Transverse colon (tissue), 4 donors: ENCODE measurements around the gene YTHDF1. TPM values are rescaled to one million over a fixed set of nuclear protein-coding genes. Genes with fewer than 3 reads are reported as not detected.

Experiments
- DNase-seq: peaks from one replicate; pipeline ENCODE4 v3.0.0-alpha.2; 2019
- H3K27ac ChIP-seq, 4 donors: fragments of 200-600 bp; sonication (generic); 2 replicates each; pipeline ENCODE4 v1.5.1; 2016 to 2018; ENCODE audit warnings: inconsistent platforms in 4 of 4
- H3K27me3 ChIP-seq: fragments of 200-600 bp; sonication (generic); 2 replicates; pipeline ENCODE4 v1.5.1; 2017; ENCODE audit warnings: inconsistent platforms
- H3K36me3 ChIP-seq, 4 donors: fragments of 200-600 bp; sonication (generic); 2 replicates each; pipeline ENCODE4 v1.5.1; 2017 to 2019; ENCODE audit warnings: inconsistent platforms in 4 of 4
- H3K4me1 ChIP-seq, 4 donors: fragments of 200-600 bp; sonication (generic); 2 replicates each; pipeline ENCODE4 v1.5.1; 2017 to 2020; ENCODE audit warnings: inconsistent platforms in 4 of 4
- H3K4me3 ChIP-seq, 4 donors: fragments of 200-600 bp; sonication (generic); 1 replicate in 1 of 4; 2 replicates in 3 of 4; pipeline versions ENCODE4 v1.5.1 to v1.6.1; 2017 to 2019; ENCODE audit warnings: inconsistent platforms in 4 of 4
- H3K9me3 ChIP-seq, 2 donors: fragments of 200-600 bp; sonication (generic); 2 replicates each; pipeline ENCODE4 v1.5.1; 2017 to 2019; ENCODE audit warnings: inconsistent platforms in 2 of 2
- CTCF ChIP-seq, 5 experiments: fragments of 200-600 bp in 3 of 5; fragments of 450-650 bp in 2 of 5; sonication (generic) in 3 of 5; IDR thresholded peaks; 1 replicate in 2 of 5; 2 replicates in 3 of 5; pipeline ENCODE4 v1.5.1; 2016 to 2017; ENCODE audit warnings: antibody characterized with exemption in 5 of 5, inconsistent platforms in 3 of 5, mild to moderate bottlenecking in 2 of 5, moderate library complexity in 1 of 5
- EP300 ChIP-seq: sonication (generic); formaldehyde crosslinking; IDR thresholded peaks from one replicate; pipeline ENCODE4 v1.6.1; 2017; ENCODE audit warnings: antibody characterized with exemption, low read depth
- POLR2A ChIP-seq: fragments of 450-650 bp; IDR thresholded peaks from one replicate; pipeline ENCODE4 v1.6.1; 2016; ENCODE audit warnings: antibody characterized with exemption, mild to moderate bottlenecking, moderate library complexity
- POLR2AphosphoS5 ChIP-seq, 3 donors: sonication (generic); formaldehyde crosslinking; IDR thresholded peaks; one replicate each; pipeline ENCODE4 v1.6.1; 2016; ENCODE audit warnings: antibody characterized with exemption in 3 of 3
- WGBS, 2 donors: methylation state at CpG; one replicate each; pipeline ENCODE4 v1.1.5; 2018; ENCODE audit warnings: low coverage in 1 of 2; 5-methylcytosine and 5-hydroxymethylcytosine counted together
- in situ Hi-C, 4 donors: fragments of 200-750 bp; cut with MboI; loops; one replicate each; pipeline versions ENCODE4 v1.15.0 to v1.15.1; 2017; ENCODE audit warnings: low sequenced_read_pairs in 3 of 4, low pct_ligation_motif_present in 1 of 4, low pct_unique_long_range_greater_than_20kb in 1 of 4
- intact Hi-C: fragments of 100-400 bp; cut with DNase I; formaldehyde crosslinking; loops from one replicate; pipeline ENCODE4 v1.15.1; 2023; ENCODE audit warnings: low total_unique reads
- total RNA-seq, 4 donors: library from RNA; depleted of rRNA; stranded (reverse); fragments of >200 nt; gene quantifications; one replicate each; pipeline ENCODE4 v1.1.0, GENCODE V29; 2016

The YTHDF1 gene
- total RNA-seq, 4 donors from 2014 or later, result 29.4 to 35.2 (median 32.9) TPM

- TF ChIP-seq EP300 (no peak), CTCF (IDR thresholded peaks at IDR 0.05) (no peak), POLR2A (no peak), POLR2AphosphoS5 (IDR thresholded peaks at IDR 0.05) (no peak)
- in situ Hi-C loops (no loop called here), intact Hi-C loops (no loop called here)
- Histone ChIP-seq H3K27me3 (peaks cover 19% of the 10 kb centered on the region), H3K36me3 (no peaks in the 10 kb centered on the region), H3K4me3 (no peak overlapping the region), H3K4me1 (no peaks in the 10 kb centered on the region), H3K27ac (no peak overlapping the region), H3K9me3 (no peaks in the 10 kb centered on the region)
- 53% methylated on average over 10 of the region's 16 CpGs; no CpG with 5 or more reads in 1 of the 2 donors for WGBS, 2 donors
- DNase-seq, result no peak
Observed at GRCh38 chr20:63238514-63239125, 22.7 kb upstream of the YTHDF1 start.

DNA sequence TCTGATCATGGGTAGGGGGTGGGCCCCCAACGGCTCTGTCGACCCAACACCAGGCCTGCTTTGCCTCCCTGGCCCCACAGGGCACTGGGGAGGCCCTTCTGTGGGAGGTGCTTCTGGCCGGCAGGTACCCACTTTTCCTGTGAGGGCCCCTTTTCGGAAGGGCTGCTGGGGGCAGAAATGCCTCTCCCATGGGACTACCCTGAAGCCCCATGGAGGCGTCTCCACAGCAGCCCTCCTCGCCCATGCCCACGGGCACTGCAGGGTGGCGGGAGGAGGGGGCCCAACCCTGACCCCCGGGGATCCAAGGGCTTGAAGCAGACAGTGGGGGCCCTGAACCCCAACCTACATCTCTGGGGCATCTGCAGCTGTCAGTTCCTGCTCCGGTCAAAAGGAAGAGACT, 22.1 kb upstream of the YTHDF1 start:
- Histone ChIP-seq H3K9me3 (no peaks in the 10 kb centered on the region), H3K27ac (no peak overlapping the region), H3K4me1 (no peaks in the 10 kb centered on the region), H3K27me3 (peaks cover 23% of the 10 kb centered on the region), H3K4me3 (no peak overlapping the region), H3K36me3 (no peaks in the 10 kb centered on the region)
- intact Hi-C loops (no loop called here), in situ Hi-C loops (no loop called here)
- TF ChIP-seq EP300 (no peak), CTCF (IDR thresholded peaks at IDR 0.05) (no peak), POLR2A (no peak), POLR2AphosphoS5 (IDR thresholded peaks at IDR 0.05) (no peak)
- DNase-seq, result no peak
- WGBS, 2 donors, result 61% methylated on average over 2 of the region's 10 CpGs; no CpG with 5 or more reads in 1 of the 2 donors

GRCh38 chr20:63236116-63236837, 20.3 kb upstream of the YTHDF1 start:
- H3K27me3 ChIP-seq, result peaks cover 37% of the 10 kb centered on the region
- in situ Hi-C loops, result no loop called here
- WGBS, 2 donors, result 75% methylated on average over 18 of the region's 26 CpGs; no CpG with 5 or more reads in 1 of the 2 donors

More at GRCh38 chr20:63236116-63236837, 20.3 kb upstream of the YTHDF1 start:
- no peaks in the 10 kb centered on the region for H3K36me3 ChIP-seq
- intact Hi-C loops, result no loop called here
- peaks cover 0 to 5% (median 0%) of the 10 kb centered on the region in 4 donors for H3K4me1 ChIP-seq
- H3K9me3 ChIP-seq, result no peaks in the 10 kb centered on the region
- DNase-seq, result no peak
- no peak overlapping the region for H3K27ac ChIP-seq
- TF ChIP-seq CTCF (IDR thresholded peaks at IDR 0.05) (no peak), EP300 (no peak)
- H3K4me3 ChIP-seq, result no peak overlapping the region
